Endothelial cell of umbilical vein (primary cell): Measurements from ENCODE around the gene MEIOB. TPM values are rescaled to one million over a fixed set of nuclear protein-coding genes. Genes with fewer than 3 reads are reported as not detected.

Source experiments
- BruUV-seq: library from RNA; stranded (reverse); fragments of 400-500 nt; replicated peaks from 2 replicates; lab custom pipeline; 2021; lab: Mats Ljungman, UMichigan
- CTCF ChIA-PET: fragments of 300-600, 350-600 bp; sonication (Branson Sonifier 250); formaldehyde crosslinking; loops from one replicate; lab custom pipeline; 2021; ENCODE audit warnings: antibody characterized with exemption, inconsistent platforms; lab: Charles Lee
- POLR2A ChIA-PET: fragments of 300-600, 350-600 bp; sonication (Branson Sonifier 250); formaldehyde crosslinking; loops from one replicate; lab custom pipeline; 2021; ENCODE audit warnings: antibody characterized with exemption, inconsistent platforms; lab: Charles Lee
- DNase-seq: peaks from one replicate; pipeline ENCODE4 v3.0.0-alpha.2; 2011; ENCODE audit warnings: low read depth, low spot score
- FAIRE-seq: peaks from 2 replicates; lab custom pipeline; 2011; peaks lifted over from hg19 to GRCh38; lab: Jason Lieb, UNC
- H2AFZ ChIP-seq: 2 replicates; pipeline ENCODE4 v1.6.0; 2012; ENCODE audit warnings: low read depth, low read length, control low read depth, inconsistent platforms
- H3K27ac ChIP-seq: 2 replicates; pipeline ENCODE4 v1.5.1; 2011; ENCODE audit warnings: low read depth, mild to moderate bottlenecking, control low read depth, low read length, moderate library complexity; ENCODE audit not compliant: insufficient read depth
- H3K27me3 ChIP-seq, 2 experiments: 2 replicates each; pipeline versions ENCODE4 v1.6.0 to v1.6.1; 2011; ENCODE audit warnings: low read length in 2 of 2, mixed read lengths in 1 of 2; ENCODE audit not compliant: control insufficient read depth in 2 of 2, insufficient read depth in 2 of 2
- H3K36me3 ChIP-seq, 2 experiments: 2 replicates in 1 of 2; 3 replicates in 1 of 2; pipeline ENCODE4 v1.5.1; 2011; ENCODE audit warnings: low read length in 2 of 2, mild to moderate bottlenecking in 1 of 2, moderate library complexity in 1 of 2; ENCODE audit not compliant: control insufficient read depth in 2 of 2, insufficient read depth in 2 of 2; ENCODE audit errors: extremely low read depth in 1 of 2
- H3K4me1 ChIP-seq: 3 replicates; pipeline ENCODE4 v1.5.1; 2011; ENCODE audit warnings: mild to moderate bottlenecking, low read length; ENCODE audit not compliant: control insufficient read depth, insufficient read depth; ENCODE audit errors: extremely low read depth
- H3K4me2 ChIP-seq: 2 replicates; pipeline ENCODE4 v1.6.1; 2011; ENCODE audit warnings: low read length, control low read depth, mixed read lengths; ENCODE audit not compliant: insufficient read depth
- H3K4me3 ChIP-seq, 3 experiments: fragments of 200-600 bp in 1 of 3; sonication (generic), shearing (Covaris generic) in 1 of 3; replicated peaks in 1 of 3; 2 replicates each; pipeline ENCODE4 v1.5.1; 2011 to 2016; ENCODE audit warnings: control low read depth in 3 of 3, low read length in 3 of 3, mild to moderate bottlenecking in 2 of 3, inconsistent platforms in 1 of 3, low read depth in 1 of 3, moderate library complexity in 1 of 3; ENCODE audit not compliant: insufficient read depth in 1 of 3
- H3K79me2 ChIP-seq: 2 replicates; pipeline ENCODE4 v1.6.0; 2012; ENCODE audit warnings: low read length, inconsistent platforms; ENCODE audit not compliant: control insufficient read depth, insufficient read depth
- H3K9ac ChIP-seq: replicated peaks from 2 replicates; pipeline ENCODE3; 2011; ENCODE audit warnings: low read length, control low read depth; ENCODE audit not compliant: insufficient read depth; ENCODE audit errors: extremely low read depth
- H3K9me1 ChIP-seq: replicated peaks from 3 replicates; pipeline ENCODE4 v1.6.0; 2011; ENCODE audit warnings: mild to moderate bottlenecking, low read length; ENCODE audit not compliant: control insufficient read depth, insufficient read depth; ENCODE audit errors: extremely low read depth
- H3K9me3 ChIP-seq: replicated peaks from 2 replicates; pipeline ENCODE4 v1.5.1; 2012; ENCODE audit warnings: low read length, inconsistent platforms; ENCODE audit not compliant: control insufficient read depth, insufficient read depth
- H4K20me1 ChIP-seq: replicated peaks from 2 replicates; pipeline ENCODE3; 2011; ENCODE audit warnings: mild to moderate bottlenecking, low read length; ENCODE audit not compliant: control insufficient read depth, insufficient read depth; ENCODE audit errors: extremely low read depth
- EZH2 ChIP-seq: IDR thresholded peaks from 2 replicates; pipeline ENCODE4 v1.6.1; 2012; ENCODE audit warnings: borderline replicate concordance, low read depth, mild to moderate bottlenecking, moderate library complexity, low read length, inconsistent platforms; ENCODE audit not compliant: severe bottlenecking
- FOS ChIP-seq: IDR thresholded peaks from 2 replicates; pipeline ENCODE4 v1.6.1; 2011; ENCODE audit warnings: mild to moderate bottlenecking, low read length, moderate library complexity, borderline replicate concordance; ENCODE audit not compliant: insufficient read depth
- GATA2 ChIP-seq: IDR thresholded peaks from 2 replicates; pipeline ENCODE4 v1.7.0; 2011; ENCODE audit warnings: low read depth, mild to moderate bottlenecking, moderate library complexity, mixed read lengths, low read length; ENCODE audit not compliant: insufficient read length, insufficient read depth
- JUN ChIP-seq: IDR thresholded peaks from 2 replicates; pipeline ENCODE4 v1.6.1; 2011; ENCODE audit warnings: borderline replicate concordance, low read depth; ENCODE audit not compliant: insufficient read length, insufficient read depth
- MYC ChIP-seq: IDR thresholded peaks from one replicate; pipeline ENCODE4 v1.6.1; 2011; ENCODE audit warnings: mild to moderate bottlenecking, low read depth, low read length
- POLR2A ChIP-seq: IDR thresholded peaks from 2 replicates; pipeline ENCODE4 v1.6.1; 2012; ENCODE audit warnings: low read depth, mild to moderate bottlenecking, control low read depth, low read length
- POLR2AphosphoS5 ChIP-seq: IDR thresholded peaks from 2 replicates; pipeline ENCODE4 v1.6.1; 2012; ENCODE audit warnings: low read depth, mild to moderate bottlenecking, control low read depth, low read length, moderate library complexity; ENCODE audit not compliant: insufficient read depth
- dilution Hi-C: fragments of 300-500 bp; cut with MboI; formaldehyde crosslinking; loops from one replicate; pipeline ENCODE4 v1.15.0; 2019; ENCODE audit warnings: low sequenced_read_pairs; ENCODE audit not compliant: extremely low pct_ligation_motif_present
- intact Hi-C: fragments of 100-400 bp; cut with micrococcal nuclease; formaldehyde crosslinking; loops from one replicate; pipeline ENCODE4 v1.10.0; 2022
- polyA plus RNA-seq, 4 experiments: library from polyadenylated mRNA; depleted of rRNA in 3 of 4; stranded (reverse) in 3 of 4; unstranded in 1 of 4; fragments of >200 nt; gene quantifications; 2 replicates each; pipeline versions ENCODE4 v1.2.1 to v1.2.3, GENCODE V29; 2011 to 2012; ENCODE audit warnings: missing spikeins in 1 of 4
- total RNA-seq: library from RNA; stranded (reverse); gene quantifications from 2 replicates; pipeline ENCODE4 v1.2.3, GENCODE V29; 2021
- TF ChIP-seq, protein P1 (sequence below), 2 donors: IDR thresholded peaks; 1 replicate in 1 of 2; 2 replicates in 1 of 2; pipeline ENCODE4 v1.5.1; 2011; ENCODE audit warnings: low read length in 2 of 2, mild to moderate bottlenecking in 2 of 2, moderate library complexity in 2 of 2, control low read depth in 1 of 2, inconsistent platforms in 1 of 2, low read depth in 1 of 2; ENCODE audit not compliant: insufficient read depth in 1 of 2; ENCODE audit errors: extremely low read depth in 1 of 2
- TF ChIP-seq, protein P2 (sequence below): IDR thresholded peaks from 2 replicates; pipeline ENCODE4 v1.6.1; 2011; ENCODE audit not compliant: insufficient read depth, insufficient read length

MEIOB gene
- total and polyA plus RNA-seq, 2 donors (not counting 3 experiments of a cell fraction or from before 2014, with no cell fraction given), result 0.04 TPM; not detected in 1

DNA sequence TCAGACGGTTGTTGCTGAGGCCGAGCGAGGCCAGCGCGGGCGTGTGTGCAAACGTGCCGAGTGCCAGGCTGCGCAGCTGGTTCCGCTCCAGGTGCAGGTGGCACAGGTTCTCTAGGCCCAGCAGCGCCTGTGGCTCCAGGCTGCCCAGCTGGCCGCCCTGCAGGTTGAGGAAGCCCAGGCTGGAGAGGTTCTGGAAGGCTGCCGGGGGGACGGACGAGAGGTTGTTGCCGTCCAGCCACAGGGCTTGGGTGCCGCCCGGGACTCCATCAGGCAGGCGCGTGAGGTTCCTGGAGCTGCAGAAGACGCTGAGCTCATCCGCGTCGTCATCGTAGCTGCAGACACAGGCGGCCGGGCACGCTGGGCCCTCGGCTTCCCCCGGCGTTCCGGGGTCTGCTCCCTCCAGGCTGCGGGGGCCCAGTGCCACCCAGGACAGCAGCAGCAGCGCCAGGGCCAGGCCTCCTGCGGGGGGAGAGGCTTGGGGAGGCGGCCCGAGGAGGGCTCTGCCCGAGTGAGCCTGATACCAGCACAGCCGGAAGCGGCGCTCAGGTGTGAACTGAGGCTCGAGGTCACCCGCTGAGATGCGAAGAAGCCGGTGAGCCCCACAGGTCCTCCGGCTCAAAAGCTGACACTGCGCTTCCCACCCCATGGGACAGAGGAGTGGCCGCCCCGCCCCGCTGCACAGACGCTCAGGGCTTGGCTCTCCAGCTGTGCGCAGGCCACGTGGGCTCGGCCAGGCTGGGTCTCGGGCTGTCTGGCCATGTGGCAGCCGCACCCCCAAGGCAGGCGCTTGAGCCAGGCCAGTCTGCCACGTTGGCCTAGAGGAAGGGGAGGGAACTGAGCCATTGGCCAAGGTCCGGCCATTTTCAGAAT, 79.8 kb downstream of the MEIOB start:
- no peak overlapping the region for H2AFZ ChIP-seq
- H3K4me3 ChIP-seq, result no peak overlapping the region
- intact Hi-C loops (no loop called here), dilution Hi-C loops (no loop called here)
- no TSS peak for BruUV-seq
- no peaks in the 10 kb centered on the region for H4K20me1 ChIP-seq
- peaks cover 0 to 14% of the 10 kb centered on the region in 2 experiments for H3K36me3 ChIP-seq
- POLR2A ChIA-PET, result no interaction called here
- H3K27ac ChIP-seq, result no peak overlapping the region
- H3K9me1 ChIP-seq, result no peaks in the 10 kb centered on the region
- no peak overlapping the region for H3K4me2 ChIP-seq
- no peaks in the 10 kb centered on the region for H3K9me3 ChIP-seq
- no peak for TF ChIP-seq FOS
- no peak for TF ChIP-seq GATA2
- no peak for TF ChIP-seq MYC
- TF ChIP-seq JUN, result no peak
- TF ChIP-seq, protein P1, sequence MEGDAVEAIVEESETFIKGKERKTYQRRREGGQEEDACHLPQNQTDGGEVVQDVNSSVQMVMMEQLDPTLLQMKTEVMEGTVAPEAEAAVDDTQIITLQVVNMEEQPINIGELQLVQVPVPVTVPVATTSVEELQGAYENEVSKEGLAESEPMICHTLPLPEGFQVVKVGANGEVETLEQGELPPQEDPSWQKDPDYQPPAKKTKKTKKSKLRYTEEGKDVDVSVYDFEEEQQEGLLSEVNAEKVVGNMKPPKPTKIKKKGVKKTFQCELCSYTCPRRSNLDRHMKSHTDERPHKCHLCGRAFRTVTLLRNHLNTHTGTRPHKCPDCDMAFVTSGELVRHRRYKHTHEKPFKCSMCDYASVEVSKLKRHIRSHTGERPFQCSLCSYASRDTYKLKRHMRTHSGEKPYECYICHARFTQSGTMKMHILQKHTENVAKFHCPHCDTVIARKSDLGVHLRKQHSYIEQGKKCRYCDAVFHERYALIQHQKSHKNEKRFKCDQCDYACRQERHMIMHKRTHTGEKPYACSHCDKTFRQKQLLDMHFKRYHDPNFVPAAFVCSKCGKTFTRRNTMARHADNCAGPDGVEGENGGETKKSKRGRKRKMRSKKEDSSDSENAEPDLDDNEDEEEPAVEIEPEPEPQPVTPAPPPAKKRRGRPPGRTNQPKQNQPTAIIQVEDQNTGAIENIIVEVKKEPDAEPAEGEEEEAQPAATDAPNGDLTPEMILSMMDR (IDR thresholded peaks at IDR 0.05; ENCODE audit: extremely low read depth in 1 of 2, insufficient read depth in 1 of 2, low read depth in 1 of 2, low read length in 2 of 2), result no peak
- TF ChIP-seq POLR2AphosphoS5, result no peak
- TF ChIP-seq POLR2A, result no peak
- no peak for TF ChIP-seq EZH2
- TF ChIP-seq, protein P2, sequence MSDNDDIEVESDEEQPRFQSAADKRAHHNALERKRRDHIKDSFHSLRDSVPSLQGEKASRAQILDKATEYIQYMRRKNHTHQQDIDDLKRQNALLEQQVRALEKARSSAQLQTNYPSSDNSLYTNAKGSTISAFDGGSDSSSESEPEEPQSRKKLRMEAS, result no peak
- no peaks in the 10 kb centered on the region for H3K4me1 ChIP-seq
- CTCF ChIA-PET, result interaction anchor here (1.0 kb wide), 1 partner anchor 32 kb away, joined by 3 read pairs; no protein-coding TSS in a partner anchor
- FAIRE-seq (no peak), DNase-seq (no peak)
- no peaks in the 10 kb centered on the region for H3K27me3 ChIP-seq
- H3K79me2 ChIP-seq, result no peaks in the 10 kb centered on the region
- H3K9ac ChIP-seq, result no peak overlapping the region
